Activated CD4-positive, CD25-positive, alpha-beta regulatory T cell treated with anti-CD3 and anti-CD28 coated beads, Interleukin-2, amount 50 U/mL, for 72 hours (primary cell): ENCODE measurements around the gene EDN1.

Source experiments
- DNase-seq: peaks from one replicate; pipeline ENCODE4 v3.0.0; 2021

Gene EDN1

GRCh38 chr6:12289933-12290820 is at the start of gene EDN1:
Gene EDN1, plus strand, starts transcription at chr6:12290361. Its CDS starts 269 bp downstream, at chr6:12290630.
- DNase-seq, result peak; percentile 53

GRCh38 chr6:12241493-12242175 is 48.5 kb upstream of the EDN1 start:
- no peak for DNase-seq

- no peak for DNase-seq
These were observed 47.0 kb upstream of the EDN1 start for GRCh38 chr6:12243169-12243568.

- no peak for DNase-seq
These were observed 44.8 kb upstream of the EDN1 start for GRCh38 chr6:12245360-12245759.

GRCh38 chr6:12245763-12246718 is 44.1 kb upstream of the EDN1 start:
- DNase-seq, result no peak

- no peak for DNase-seq
These were observed 43.3 kb upstream of the EDN1 start for GRCh38 chr6:12246900-12247299.

- DNase-seq, result no peak
These were observed 40.4 kb upstream of the EDN1 start for GRCh38 chr6:12249541-12250382.

- DNase-seq, result no peak
These were observed 39.8 kb upstream of the EDN1 start for GRCh38 chr6:12250383-12250770.

- DNase-seq, result no peak
These were observed 36.0 kb upstream of the EDN1 start for GRCh38 chr6:12254210-12254609.

- DNase-seq, result no peak
These were observed 32.0 kb upstream of the EDN1 start for GRCh38 chr6:12258191-12258590.

- no peak for DNase-seq
These were observed 31.5 kb upstream of the EDN1 start for GRCh38 chr6:12258591-12259075.

- no peak for DNase-seq
These were observed 29.6 kb upstream of the EDN1 start for GRCh38 chr6:12260458-12261093.

- DNase-seq, result no peak
These were observed 28.7 kb upstream of the EDN1 start for GRCh38 chr6:12261502-12261901.

GRCh38 chr6:12262236-12263061 is 27.7 kb upstream of the EDN1 start:
- no peak for DNase-seq

GRCh38 chr6:12263403-12263802 is 26.8 kb upstream of the EDN1 start:
- no peak for DNase-seq

GRCh38 chr6:12264671-12265070 is 25.5 kb upstream of the EDN1 start:
- DNase-seq, result no peak

GRCh38 chr6:12265296-12265695 is 24.9 kb upstream of the EDN1 start:
- DNase-seq, result no peak

GRCh38 chr6:12265791-12266190 is 24.4 kb upstream of the EDN1 start:
- no peak for DNase-seq

- DNase-seq, result no peak
These were observed 23.6 kb upstream of the EDN1 start for GRCh38 chr6:12266571-12266970.

GRCh38 chr6:12269110-12269509 is 21.1 kb upstream of the EDN1 start:
- no peak for DNase-seq
